ENCODE results near the gene SLF1.
A peak's percentile ranks its signal among the peaks of the same experiment; 100 is the strongest.

Gene SLF1

DNA sequence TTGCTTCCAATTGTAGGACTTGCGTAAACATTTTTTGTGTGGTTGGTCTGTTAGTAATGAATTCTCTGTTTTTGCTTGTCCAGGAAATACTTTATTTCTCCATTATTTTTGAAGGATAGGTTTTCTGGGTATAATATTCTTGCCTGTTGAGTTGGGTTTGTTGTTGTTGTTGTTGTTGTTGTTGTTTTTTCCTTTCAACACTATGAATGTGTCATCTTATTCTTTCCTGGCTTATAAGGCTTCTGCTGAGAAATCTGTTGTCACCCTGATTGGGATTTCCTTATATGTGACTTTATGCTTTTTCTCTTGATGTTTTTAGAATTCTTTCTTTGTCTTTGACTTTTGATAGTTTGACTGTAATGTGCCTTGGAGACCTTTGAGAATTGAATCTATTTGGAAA, 39.8 kb downstream of the SLF1 start:
- TF ChIP-seq CTCF (conservative IDR thresholded peaks at IDR 0.05; ENCODE audit: low read length) = no peak

DNA sequence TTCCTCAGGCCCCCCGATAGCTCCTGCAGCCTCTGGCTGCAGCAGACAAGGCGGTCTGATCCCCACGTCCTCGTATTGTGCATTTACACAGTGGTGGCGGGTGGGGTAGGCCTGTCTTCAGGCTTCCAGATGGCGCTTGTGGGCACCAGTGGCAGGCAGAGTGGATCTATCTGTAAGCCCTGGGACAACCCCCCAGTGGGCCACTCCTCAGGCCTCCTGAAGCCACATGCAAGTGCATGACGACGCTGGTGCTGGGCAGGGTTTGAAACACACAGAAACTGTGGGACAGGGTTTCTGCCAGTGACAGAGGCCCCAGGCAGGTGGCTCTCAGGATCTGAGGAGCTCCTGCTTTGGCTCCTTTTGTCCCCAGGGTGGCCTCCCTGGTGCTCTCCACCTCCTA, 42.0 kb downstream of the SLF1 start:
- TF ChIP-seq CTCF (conservative IDR thresholded peaks at IDR 0.05; ENCODE audit: low read length) = no peak

More for the DNA sequence above, 39.8 kb downstream of the SLF1 start:
- H3K4me3 ChIP-seq (ENCODE audit: low read length) = no peak overlapping the region
- DNase-seq (ENCODE audit: low read depth) = no peak

GRCh38 chr5:94661086-94661485, 42.6 kb downstream of the SLF1 start:
- no peak for TF ChIP-seq CTCF (conservative IDR thresholded peaks at IDR 0.05; ENCODE audit: low read length)
- no peak for DNase-seq (ENCODE audit: low read depth)
- H3K4me3 ChIP-seq (ENCODE audit: low read length) = no peak overlapping the region

More for the DNA sequence above, 42.0 kb downstream of the SLF1 start:
- H3K4me3 ChIP-seq (ENCODE audit: low read length) = no peak overlapping the region
- DNase-seq (ENCODE audit: low read depth) = no peak

DNA sequence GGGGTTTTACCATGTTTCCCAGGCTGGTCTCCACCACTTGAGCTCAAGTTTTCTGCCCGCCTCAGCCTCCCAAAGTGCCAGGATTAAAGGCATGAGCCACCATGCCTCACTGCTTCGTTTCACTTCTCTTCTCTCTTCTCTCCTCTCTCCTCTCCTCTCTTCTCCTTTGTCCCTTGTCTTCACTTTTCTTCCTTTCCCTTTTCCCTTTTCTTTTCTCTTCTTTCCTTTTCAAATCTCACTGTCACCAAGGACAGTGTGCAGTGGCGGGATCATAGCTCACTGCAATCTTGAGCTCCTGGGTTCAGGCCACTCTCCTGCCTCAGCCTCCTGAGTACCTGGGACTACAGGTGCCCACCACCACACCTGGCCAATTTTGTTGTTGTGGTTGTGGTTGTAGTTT, 49.5 kb downstream of the SLF1 start:
- DNase-seq (ENCODE audit: low read depth) = no peak
- TF ChIP-seq CTCF (conservative IDR thresholded peaks at IDR 0.05; ENCODE audit: low read length) = no peak
- H3K4me3 ChIP-seq (ENCODE audit: low read length) = no peak overlapping the region

DNA sequence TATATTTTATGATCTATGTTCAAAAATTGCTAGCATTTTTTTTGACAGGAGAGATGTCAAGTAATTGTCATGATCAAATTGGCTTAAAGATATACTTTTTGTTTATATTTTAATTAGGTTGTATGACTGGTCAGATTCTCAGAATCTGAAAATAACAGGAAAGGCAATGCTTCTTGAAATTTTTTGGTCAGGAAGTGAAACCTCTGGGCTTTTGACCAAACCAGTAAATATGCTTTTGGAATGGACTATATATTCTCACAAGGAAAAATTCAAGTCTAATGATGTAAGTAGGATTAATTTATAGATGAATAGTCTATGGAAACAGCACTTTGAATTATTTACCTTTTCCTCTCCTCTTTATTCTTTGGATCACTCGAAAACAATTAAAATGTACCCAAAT, 52.3 kb downstream of the SLF1 start:
- peak; percentile 64 for DNase-seq (ENCODE audit: low read depth)
- no peak overlapping the region for H3K4me3 ChIP-seq (ENCODE audit: low read length)
- no peak for TF ChIP-seq CTCF (conservative IDR thresholded peaks at IDR 0.05; ENCODE audit: low read length)

GRCh38 chr5:94672746-94673145, 54.3 kb downstream of the SLF1 start:
- DNase-seq (ENCODE audit: low read depth) = no peak
- no peak overlapping the region for H3K4me3 ChIP-seq (ENCODE audit: low read length)
- TF ChIP-seq CTCF (conservative IDR thresholded peaks at IDR 0.05; ENCODE audit: low read length) = no peak

GRCh38 chr5:94674490-94675382, 56.3 kb downstream of the SLF1 start:
- no peak for DNase-seq (ENCODE audit: low read depth)
- no peak for TF ChIP-seq CTCF (conservative IDR thresholded peaks at IDR 0.05; ENCODE audit: low read length)
- H3K4me3 ChIP-seq (ENCODE audit: low read length) = no peak overlapping the region
